ENCODE data around the gene HEYL.
A peak's percentile ranks its signal among the peaks of the same experiment; 100 is the strongest.

The HEYL gene

GRCh38 chr1:39639305-39640130 lies at the start of gene HEYL:
TSS of gene HEYL (minus strand) at chr1:39639643. CDS start at chr1:39639625, 18 bp downstream.
- DNase-seq, result peak; percentile 48

- no peak for DNase-seq
Observed at GRCh38 chr1:39689214-39689613, 49.8 kb upstream of the HEYL start.

GRCh38 chr1:39688706-39689105 lies 49.3 kb upstream of the HEYL start:
- no peak for DNase-seq

- DNase-seq, result no peak
Observed at GRCh38 chr1:39687243-39687642, 47.8 kb upstream of the HEYL start.

DNA sequence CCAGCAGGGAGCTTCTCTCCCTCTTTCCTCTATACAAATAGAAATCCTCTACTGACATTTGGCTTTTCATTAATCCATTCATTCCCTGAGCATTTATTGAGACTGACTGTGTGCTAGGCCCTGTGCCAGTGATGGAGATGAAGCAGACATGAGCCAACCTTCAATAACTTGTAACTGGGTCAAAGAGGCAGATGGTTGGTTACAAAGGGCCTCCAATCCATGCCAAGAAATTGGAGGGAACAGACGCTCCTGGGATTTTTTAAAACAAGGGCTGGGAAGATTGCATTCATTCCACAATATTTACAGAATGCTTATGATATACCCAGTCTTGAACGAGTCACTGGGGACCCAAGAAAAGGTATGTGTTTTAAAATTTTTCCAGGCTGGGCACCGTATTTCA lies 45.6 kb upstream of the HEYL start:
- DNase-seq, result no peak

DNA sequence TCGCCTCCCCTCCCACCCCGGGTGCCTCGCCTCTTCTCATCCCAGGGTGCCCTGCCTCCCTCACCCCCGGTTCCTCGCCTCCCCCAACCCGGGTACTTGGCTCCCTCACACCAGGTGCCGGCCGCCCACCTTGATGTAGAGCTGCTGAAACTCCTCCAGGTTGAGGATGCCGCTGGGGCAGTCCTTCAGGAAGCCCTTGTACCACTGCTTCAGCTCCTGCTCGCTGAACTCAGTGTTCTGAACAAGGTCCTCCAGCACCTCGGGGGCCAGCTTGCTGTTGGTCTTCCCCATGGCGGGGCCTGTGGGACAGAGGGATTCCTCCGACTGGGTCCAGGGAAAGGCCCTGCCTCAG lies 44.8 kb upstream of the HEYL start:
- no peak for DNase-seq

- DNase-seq, result no peak
Observed at GRCh38 chr1:39683591-39684312, 44.3 kb upstream of the HEYL start.

DNA sequence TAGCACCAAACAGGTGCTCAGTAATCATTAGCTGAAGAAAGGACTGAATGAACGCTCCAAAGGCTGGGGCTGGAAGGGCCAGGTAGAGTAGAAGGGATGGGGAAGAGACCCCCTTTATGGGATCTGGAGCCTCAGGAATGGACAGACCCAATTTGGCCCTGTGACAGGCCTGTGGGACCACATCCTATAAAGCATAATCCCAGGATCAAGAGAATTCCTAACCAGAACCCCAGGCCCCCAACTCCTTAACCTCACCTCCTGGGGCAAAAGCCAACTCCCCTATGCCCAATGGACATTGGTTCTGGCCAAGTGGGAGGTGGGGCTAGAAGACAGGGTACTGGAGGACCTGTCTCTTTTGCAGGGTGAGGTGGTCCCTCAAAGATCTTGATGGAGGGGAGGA lies 42.6 kb upstream of the HEYL start:
- no peak for DNase-seq

- no peak for DNase-seq
Observed at GRCh38 chr1:39681294-39681693, 41.9 kb upstream of the HEYL start.

- DNase-seq, result no peak
Observed at GRCh38 chr1:39680751-39681150, 41.3 kb upstream of the HEYL start.

DNA sequence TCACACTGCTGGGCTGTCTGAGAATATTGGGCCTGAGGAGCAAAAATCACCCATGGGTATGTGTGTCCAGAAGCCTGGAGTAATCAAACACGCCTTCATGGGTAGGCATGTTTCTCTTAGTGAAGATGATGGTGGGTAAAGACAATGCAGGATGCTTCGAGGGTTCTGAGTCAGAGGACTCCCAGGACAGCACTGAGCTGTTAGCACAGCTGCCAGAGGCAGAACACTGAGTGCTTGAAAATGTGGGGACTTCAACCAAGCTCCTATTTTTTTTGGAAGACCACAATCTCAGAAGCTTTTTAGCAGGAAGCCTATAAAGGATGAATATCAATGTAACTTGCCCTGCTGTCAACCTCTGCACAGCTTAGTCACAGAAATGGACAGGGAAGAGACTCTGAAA lies 40.4 kb upstream of the HEYL start:
- no peak for DNase-seq

DNA sequence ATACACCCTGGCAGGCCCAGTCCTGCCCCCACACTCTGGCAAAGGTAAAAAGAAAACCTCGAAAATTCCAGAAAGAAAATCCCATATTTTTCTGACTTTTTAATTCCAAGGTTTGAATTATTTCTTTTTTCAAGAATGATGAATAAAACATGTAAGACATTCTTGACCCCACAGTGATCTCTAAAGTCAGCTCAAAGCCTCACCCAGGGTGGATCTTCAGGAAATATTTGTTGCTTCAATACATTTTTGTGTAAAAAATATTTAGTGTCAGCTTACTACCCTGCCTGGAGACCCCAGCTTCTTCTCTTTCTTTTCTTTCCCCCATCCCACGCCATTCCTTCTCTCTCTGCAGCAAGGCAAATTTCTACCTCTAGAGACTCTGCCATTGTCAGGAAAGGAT lies 39.4 kb upstream of the HEYL start:
- DNase-seq, result no peak

DNA sequence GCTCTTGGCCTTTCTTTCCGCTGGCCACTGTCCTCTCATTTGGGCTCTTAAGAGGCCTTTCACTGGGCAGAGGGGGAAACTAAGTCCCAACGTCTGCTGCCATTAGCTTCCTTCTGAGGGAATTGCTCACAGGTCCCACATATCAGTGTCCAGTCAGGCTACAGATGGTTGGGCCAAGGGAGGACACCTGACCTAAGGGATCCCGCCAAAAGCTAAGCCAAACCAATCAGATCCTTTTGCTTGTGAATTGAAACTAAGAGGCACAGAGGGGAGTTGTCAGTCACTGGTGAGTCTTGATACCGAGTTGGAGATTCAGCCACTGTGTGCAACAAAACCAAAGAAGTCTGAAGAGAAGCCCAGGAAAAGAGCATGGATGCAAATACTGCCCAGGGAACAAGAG lies 38.2 kb upstream of the HEYL start:
- DNase-seq, result no peak

GRCh38 chr1:39676948-39677548 lies 37.6 kb upstream of the HEYL start:
- no peak for DNase-seq

DNA sequence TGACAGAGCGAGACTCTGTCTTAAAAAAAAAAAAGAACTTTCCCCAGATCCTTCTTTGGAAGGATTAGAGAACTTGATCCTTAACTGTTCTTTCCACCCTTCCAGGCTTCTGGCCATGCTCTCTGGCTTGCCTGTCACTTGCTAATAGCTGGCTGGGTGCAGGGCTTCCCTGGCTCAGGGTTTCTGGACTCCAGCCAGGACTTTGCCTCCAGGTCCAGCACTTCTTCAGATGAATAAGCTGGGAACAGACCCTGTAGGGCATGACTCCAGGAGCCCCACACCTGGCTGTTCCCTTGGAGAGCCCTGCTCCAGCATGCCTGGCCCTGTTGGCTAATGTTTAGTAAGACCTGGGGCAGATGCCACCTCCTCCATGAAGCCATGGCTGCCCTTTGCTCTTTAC lies 35.8 kb upstream of the HEYL start:
- DNase-seq, result no peak

GRCh38 chr1:39673215-39673614 lies 33.8 kb upstream of the HEYL start:
- DNase-seq, result no peak

DNA sequence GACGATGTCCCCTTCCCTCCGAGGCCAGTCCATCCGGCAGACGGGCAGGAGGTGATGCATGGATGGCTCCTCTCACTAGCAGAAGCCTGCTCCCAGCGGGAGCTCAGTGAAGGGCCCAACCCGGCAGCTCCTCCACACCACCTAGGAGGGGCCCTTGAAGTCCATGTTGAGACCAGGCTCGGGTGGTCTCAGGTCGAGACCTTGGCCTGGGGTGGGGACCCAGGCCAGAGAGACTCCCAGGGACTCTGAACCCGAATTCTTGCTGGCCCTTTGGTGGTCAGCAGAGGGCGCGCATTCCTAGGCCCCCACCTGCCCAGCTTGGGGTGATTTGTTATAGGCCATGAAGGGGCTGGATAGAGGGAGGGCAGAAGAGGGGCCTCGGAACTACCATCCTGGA lies 33.1 kb upstream of the HEYL start:
- no peak for DNase-seq

DNA sequence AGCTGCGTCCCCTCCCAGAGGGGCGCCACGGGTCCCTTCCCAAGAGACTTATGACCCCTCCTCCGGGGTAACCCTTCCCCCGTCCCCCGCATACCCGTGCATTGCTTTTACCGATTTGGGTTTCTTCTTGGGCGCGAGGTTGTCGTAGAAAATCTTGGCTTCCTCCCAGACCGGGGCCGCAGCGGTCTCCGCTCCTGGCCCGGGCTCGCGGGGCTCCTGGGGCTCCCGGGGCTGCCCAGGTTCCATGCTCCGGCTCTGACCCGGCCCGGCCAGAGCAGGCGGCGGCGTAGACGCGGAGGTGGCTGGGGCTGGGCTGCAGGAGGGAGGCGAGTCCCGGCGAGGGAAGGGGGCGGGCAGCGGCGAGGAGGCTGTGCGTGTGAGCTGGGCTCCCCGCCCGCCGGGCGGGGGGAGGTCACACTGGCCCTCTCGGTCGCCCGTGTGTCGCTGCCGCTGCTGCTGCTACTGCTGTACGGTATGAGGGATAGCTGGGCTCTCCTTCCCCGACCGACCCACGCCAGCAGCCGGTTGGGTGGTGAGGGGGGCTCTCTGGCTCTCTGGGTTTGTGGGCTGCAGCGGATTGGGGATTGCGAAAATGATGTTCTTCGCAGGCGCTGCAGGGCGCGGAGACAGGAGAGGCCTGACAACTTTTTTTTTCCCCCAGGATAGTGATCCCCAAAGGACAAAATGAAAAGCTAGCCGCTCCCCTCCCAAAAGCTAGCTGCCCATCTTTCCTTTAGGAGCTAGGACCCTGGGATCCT lies 32.5 kb upstream of the HEYL start, which contains the start of gene NT5C1A:
NT5C1A (minus strand) TSS at position 315 of the 758 bp plus-strand sequence; CDS start at position 246, 69 bp downstream.
- no peak for DNase-seq

DNA sequence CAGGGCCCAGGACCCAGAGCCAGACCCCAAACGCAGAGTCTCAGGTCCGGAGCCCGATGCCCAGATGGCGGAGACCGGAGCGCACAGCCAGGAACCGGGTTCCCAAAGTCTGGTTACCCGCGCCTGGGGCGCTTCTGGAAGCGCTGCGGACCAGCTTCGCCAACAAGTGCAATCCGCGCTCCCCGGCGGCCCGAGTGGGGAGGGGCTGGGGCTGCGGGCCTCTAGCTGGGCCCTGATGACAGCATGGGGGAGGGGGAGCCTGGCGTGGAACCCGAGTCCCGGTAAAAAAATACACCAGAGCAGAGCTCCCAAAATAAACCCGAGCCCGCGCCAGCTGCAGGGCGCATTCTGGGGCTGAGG lies 32.0 kb upstream of the HEYL start:
- DNase-seq, result no peak

- no peak for DNase-seq
Observed at GRCh38 chr1:39670689-39671088, 31.2 kb upstream of the HEYL start.

DNA sequence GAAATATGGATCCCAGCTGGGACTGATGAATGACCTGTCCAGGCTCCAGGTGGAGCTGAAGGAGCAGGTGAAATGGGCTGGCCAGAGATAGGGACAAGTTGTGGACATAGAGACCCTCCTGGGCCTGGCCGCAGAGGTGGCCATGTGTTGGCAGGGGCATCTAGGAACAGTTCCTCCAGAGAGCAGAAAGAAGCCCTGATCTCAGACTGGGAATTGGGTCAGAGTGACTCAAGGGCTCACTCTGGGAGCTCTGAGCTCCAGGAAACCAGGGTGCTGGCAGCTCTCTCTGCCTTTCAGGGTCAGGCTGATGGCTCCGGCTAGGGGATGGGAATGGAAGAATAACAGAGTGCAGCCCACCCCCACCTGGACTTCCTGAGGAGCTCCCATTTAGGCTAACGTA lies 29.5 kb upstream of the HEYL start:
- no peak for DNase-seq

- DNase-seq, result no peak
Observed at GRCh38 chr1:39668111-39668510, 28.7 kb upstream of the HEYL start.

- DNase-seq, result no peak
Observed at GRCh38 chr1:39666772-39667171, 27.3 kb upstream of the HEYL start.
